GM18499 (cell line): ENCODE measurements around the gene SLC10A7.

Experiments
- ATAC-seq: cut with Tn5 transposase; IDR thresholded peaks from one replicate; pipeline ENCODE4 v1.9.1; 2021; ENCODE audit warnings: moderate number of reproducible peaks; ENCODE audit not compliant: insufficient read depth, unreplicated experiment

SLC10A7 gene

GRCh38 chr4:146445198-146446150 lies 76.3 kb downstream of the SLC10A7 start:
- no peak for ATAC-seq

GRCh38 chr4:146443525-146443924 lies 78.2 kb downstream of the SLC10A7 start:
- ATAC-seq: no peak

- ATAC-seq: no peak
These were observed 78.9 kb downstream of the SLC10A7 start for GRCh38 chr4:146442801-146443200.

GRCh38 chr4:146439999-146440398 lies 81.7 kb downstream of the SLC10A7 start:
- ATAC-seq: no peak

GRCh38 chr4:146439437-146439836 lies 82.3 kb downstream of the SLC10A7 start:
- ATAC-seq: no peak

- no peak for ATAC-seq
These were observed 84.0 kb downstream of the SLC10A7 start for GRCh38 chr4:146437778-146438177.

GRCh38 chr4:146436423-146437162 lies 85.1 kb downstream of the SLC10A7 start:
- ATAC-seq: no peak

- ATAC-seq: no peak
These were observed 85.8 kb downstream of the SLC10A7 start for GRCh38 chr4:146435962-146436361.

- no peak for ATAC-seq
These were observed 89.7 kb downstream of the SLC10A7 start for GRCh38 chr4:146432065-146432464.

- no peak for ATAC-seq
These were observed 93.4 kb downstream of the SLC10A7 start for GRCh38 chr4:146428298-146428697.

- no peak for ATAC-seq
These were observed 103.9 kb downstream of the SLC10A7 start for GRCh38 chr4:146417822-146418221.

- no peak for ATAC-seq
These were observed 105.9 kb downstream of the SLC10A7 start for GRCh38 chr4:146415829-146416228.

GRCh38 chr4:146407669-146408084 lies 114.1 kb downstream of the SLC10A7 start:
- ATAC-seq: no peak

GRCh38 chr4:146407257-146407656 lies 114.5 kb downstream of the SLC10A7 start:
- ATAC-seq: no peak

- no peak for ATAC-seq
These were observed 120.5 kb downstream of the SLC10A7 start for GRCh38 chr4:146401274-146401673.

- no peak for ATAC-seq
These were observed 122.8 kb downstream of the SLC10A7 start for GRCh38 chr4:146398896-146399445.

GRCh38 chr4:146398404-146398803 lies 123.3 kb downstream of the SLC10A7 start:
- no peak for ATAC-seq

- ATAC-seq: no peak
These were observed 132.2 kb downstream of the SLC10A7 start for GRCh38 chr4:146389561-146389960.

- no peak for ATAC-seq
These were observed 139.5 kb downstream of the SLC10A7 start for GRCh38 chr4:146382194-146382593.

GRCh38 chr4:146381263-146381872 lies 140.4 kb downstream of the SLC10A7 start:
- no peak for ATAC-seq

- ATAC-seq: no peak
These were observed 142.0 kb downstream of the SLC10A7 start for GRCh38 chr4:146379744-146380143.
